AG10803 (cell line): ENCODE measurements around the gene PAXX.
A peak's percentile ranks its signal among the peaks of the same experiment; 100 is the strongest.
"Not testable (repeated sequence)": the region's sequence is repeated elsewhere in the genome, so short reads cannot be mapped to it uniquely, and the experiment has no call there.

Experiments used
- DNase-seq: peaks from one replicate; pipeline ENCODE4 v3.0.0; 2010; ENCODE audit warnings: low read depth
- H3K4me3 ChIP-seq: 2 replicates; pipeline ENCODE4 v1.5.1; 2011; ENCODE audit warnings: mild to moderate bottlenecking, low read length, control low read depth
- CTCF ChIP-seq: conservative IDR thresholded peaks from 2 replicates; pipeline ENCODE4 v1.5.1; 2011; ENCODE audit warnings: mild to moderate bottlenecking, low read length, control low read depth, inconsistent platforms

The PAXX gene

GRCh38 chr9:137000177-137000930 is 8.1 kb downstream of the PAXX start:
- no peak for TF ChIP-seq CTCF
- no peak overlapping the region for H3K4me3 ChIP-seq
- DNase-seq, result peak; percentile 78

DNA sequence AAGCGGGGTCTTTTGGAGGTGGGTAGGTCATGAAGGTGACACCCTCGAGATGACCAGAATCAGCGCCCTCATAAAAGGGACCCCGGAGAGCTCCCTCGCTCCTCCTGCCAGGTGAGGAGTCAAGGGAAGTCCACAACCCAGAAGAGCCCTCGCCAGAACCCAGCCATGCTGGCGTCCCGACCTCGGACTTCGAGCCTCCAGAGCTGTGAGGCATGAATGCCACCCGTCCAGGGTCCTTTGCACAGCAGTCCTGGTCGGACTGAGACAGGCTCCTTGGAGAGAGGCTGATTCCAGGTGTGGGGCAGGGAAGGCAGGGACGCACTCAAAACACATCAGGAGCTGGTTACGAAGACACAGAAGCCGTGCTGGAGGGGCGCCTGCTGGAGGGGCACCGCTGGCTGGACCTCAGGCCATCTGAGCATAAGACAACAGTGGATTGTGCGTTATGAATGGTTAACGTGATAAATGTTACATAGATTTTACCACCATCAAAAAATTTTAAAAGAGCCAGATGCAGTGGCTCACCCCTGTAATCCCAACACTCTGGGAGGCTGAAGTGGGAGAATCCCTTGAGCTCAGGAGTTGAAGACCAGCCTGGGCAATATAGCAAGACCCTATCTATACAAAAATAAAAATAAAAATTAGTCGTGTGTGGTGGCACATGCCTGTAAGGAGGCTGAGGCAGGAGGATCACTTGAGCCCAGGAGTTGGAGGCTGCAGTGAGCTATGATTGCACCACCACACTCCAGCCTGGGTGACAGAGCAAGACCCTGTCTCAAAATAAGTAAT is 9.8 kb downstream of the PAXX start:
- TF ChIP-seq CTCF, result no peak
- DNase-seq, result no peak
- H3K4me3 ChIP-seq, result no peak overlapping the region

- no peak for DNase-seq
Observed at GRCh38 chr9:137002646-137003041, 10.4 kb downstream of the PAXX start.

DNA sequence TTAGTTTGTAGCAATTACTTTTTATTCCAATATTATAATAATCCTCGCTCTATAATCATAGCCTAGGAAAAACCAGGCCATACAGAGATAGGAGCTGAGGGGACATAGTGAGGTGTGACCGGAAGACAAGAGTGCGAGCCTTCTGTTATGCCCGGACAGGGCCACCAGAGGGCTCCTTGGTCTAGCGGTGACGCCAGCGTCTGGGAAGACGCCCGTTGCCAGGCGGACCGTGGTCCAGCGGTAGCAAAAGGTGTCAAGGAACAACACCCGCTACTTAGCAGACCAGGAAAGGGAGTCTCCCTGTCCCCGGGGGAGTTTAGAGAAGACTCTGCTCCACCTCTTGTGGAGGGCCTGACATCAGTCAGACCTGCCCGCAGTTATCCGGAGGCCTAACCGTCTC is 12.1 kb downstream of the PAXX start:
- peak; percentile 35 for TF ChIP-seq CTCF
- H3K4me3 ChIP-seq, DNase-seq: not testable (repeated sequence)

More at GRCh38 chr9:137002646-137003041, 10.4 kb downstream of the PAXX start:
- no peak overlapping the region for H3K4me3 ChIP-seq
- no peak for TF ChIP-seq CTCF

DNA sequence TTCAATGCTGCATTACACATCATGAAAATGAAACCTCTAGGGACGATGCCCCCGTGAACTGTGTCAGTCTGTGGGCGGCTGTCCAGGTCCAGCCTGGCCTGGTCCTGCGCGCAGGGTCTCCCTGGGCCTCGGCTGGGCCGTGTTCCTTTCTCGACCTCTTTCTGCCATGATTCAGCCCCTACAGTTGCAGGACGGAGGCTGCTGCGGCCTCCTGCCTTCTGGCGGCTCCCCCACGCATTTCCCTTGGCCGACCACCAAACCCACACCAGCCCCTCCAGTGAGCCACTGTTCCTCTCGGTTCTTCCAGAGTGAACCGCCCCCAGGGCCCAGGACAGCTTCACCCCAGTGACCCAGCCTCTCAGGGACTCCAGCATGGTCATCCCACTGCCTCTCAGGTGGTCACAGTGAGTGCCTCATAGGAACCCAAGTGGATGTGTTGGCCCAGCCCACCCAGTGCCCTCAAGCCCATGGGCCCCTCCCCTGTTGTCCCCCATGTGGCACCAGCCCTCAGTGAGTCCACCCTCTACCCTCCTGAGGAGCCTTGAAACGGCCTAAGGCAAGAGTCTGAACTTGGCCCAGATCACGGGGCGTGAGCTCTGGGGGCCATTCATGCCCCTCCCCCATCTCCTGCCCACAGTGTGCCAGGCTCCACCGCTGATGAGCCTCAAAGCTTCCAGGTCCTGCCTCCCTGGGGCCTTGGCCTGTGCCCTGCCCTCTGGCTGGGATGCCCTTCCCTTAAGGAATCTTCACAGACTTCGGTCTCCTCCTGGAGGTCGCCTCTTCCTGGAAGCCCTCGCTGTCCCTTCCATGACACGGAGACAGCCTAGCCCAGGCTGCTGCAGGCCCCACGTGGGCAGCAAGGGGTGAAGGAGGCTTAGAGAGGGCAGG is 14.1 kb downstream of the PAXX start:
- no peak overlapping the region for H3K4me3 ChIP-seq
- no peak for TF ChIP-seq CTCF
- no peak for DNase-seq

GRCh38 chr9:137007108-137007815 is 15.0 kb downstream of the PAXX start:
- no peak for DNase-seq
- no peak for TF ChIP-seq CTCF
- no peak overlapping the region for H3K4me3 ChIP-seq
